Activated T-helper 2 cell treated with anti-CD3 and anti-CD28 coated beads, Interferon-gamma antibody, Interleukin-2, Interleukin-4, amounts not matched to agents 10 μg/mL and 5 μg/mL and 100 μg/mL, durations not matched to agents 14 hours and 24 hours and 36 hours (primary cell): ENCODE data around the gene MAML3. TPM values are rescaled to one million over a fixed set of nuclear protein-coding genes. Genes with fewer than 3 reads are reported as not detected.
A peak's percentile ranks its signal among the peaks of the same experiment; 100 is the strongest.
"Not testable (repeated sequence)": the region's sequence is repeated elsewhere in the genome, so short reads cannot be mapped to it uniquely, and the experiment has no call there.

Experiments used
- DNase-seq: peaks from one replicate; pipeline ENCODE4 v3.0.0; 2021; ENCODE audit warnings: low spot score
- H3K27ac Mint-ChIP-seq: one replicate; pipeline ENCODE4 v1.8.0; 2021; ENCODE audit warnings: mixed read lengths
- H3K27me3 Mint-ChIP-seq: one replicate; pipeline ENCODE4 v1.8.0; 2021; ENCODE audit warnings: low read depth, mixed read lengths
- H3K36me3 Mint-ChIP-seq: one replicate; pipeline ENCODE4 v1.8.0; 2021; ENCODE audit warnings: low read depth, mixed read lengths
- H3K4me1 Mint-ChIP-seq: one replicate; pipeline ENCODE4 v1.8.0; 2021; ENCODE audit warnings: low read depth, mixed read lengths
- H3K4me3 Mint-ChIP-seq: one replicate; pipeline ENCODE4 v1.8.0; 2021; ENCODE audit warnings: low read depth, mild to moderate bottlenecking, moderate library complexity, mixed read lengths
- H3K9me3 Mint-ChIP-seq: one replicate; pipeline ENCODE4 v1.8.0; 2021; ENCODE audit warnings: mixed read lengths
- intact Hi-C: fragments of 100-400 bp; cut with micrococcal nuclease; formaldehyde crosslinking; loops from one replicate; pipeline ENCODE4 v1.15.1; 2023
- total RNA-seq: library from RNA; stranded (reverse); gene quantifications from 2 replicates; pipeline ENCODE4 v1.2.3, GENCODE V29; 2022

Gene MAML3
- total RNA-seq, 1 donor from 2014 or later, result 3.3 TPM

DNA sequence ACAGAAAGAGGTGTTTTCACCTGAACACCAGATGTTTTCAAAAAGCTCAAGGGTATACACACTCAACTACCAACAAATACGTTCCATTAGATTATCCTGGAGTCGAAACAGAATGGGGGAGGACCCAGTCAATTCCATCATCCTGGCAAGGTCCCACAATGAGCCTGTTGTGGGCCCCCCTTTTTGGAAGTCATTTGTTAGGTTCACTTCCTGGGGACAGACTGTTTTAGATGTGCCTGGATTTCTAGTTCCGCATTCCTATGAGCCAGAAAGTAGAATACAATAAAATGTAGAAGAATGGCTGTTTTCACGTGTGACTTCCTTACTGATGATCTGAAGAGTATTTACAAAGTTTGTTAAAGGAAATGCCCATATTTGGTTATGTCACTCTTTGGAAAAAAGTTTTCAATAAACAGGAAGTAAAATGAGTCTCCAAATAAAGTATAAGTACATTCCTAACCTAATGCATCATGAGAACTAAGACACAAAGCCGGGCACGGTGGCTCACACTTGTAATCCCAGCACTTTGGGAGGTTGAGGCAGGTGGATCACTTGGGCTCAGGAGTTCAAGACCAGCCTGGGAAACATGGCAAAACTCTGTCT, 192.5 kb downstream of the MAML3 start:
- Mint-ChIP-seq H3K36me3 (no peaks in the 10 kb centered on the region), H3K27me3 (peaks cover 62% of the 10 kb centered on the region), H3K9me3 (no peaks in the 10 kb centered on the region), H3K4me1 (no peaks in the 10 kb centered on the region), H3K27ac (no peak overlapping the region), H3K4me3 (no peak overlapping the region)
- intact Hi-C loops, result no loop called here
- DNase-seq, result no peak

DNA sequence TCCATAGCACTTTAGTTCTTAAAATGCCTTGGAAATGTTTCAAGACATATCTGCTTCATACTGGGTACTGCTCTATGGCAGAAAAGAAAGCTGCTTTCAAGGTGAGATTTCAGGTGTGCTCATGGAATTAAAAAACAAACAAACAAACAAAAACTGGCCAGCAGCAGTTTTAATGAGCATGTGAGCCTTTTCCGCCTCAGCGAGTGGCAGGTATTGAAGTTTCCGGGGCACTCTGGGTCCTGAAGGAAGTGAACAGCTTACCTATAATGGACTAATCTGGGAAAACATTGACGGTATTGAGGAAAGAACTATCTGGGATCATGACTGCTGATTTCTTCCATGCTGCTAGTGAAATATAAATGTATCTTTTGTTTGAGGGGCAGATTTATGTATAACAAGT, 194.6 kb downstream of the MAML3 start:
- no peaks in the 10 kb centered on the region for H3K36me3 Mint-ChIP-seq
- peaks cover 64% of the 10 kb centered on the region for H3K27me3 Mint-ChIP-seq
- DNase-seq, result no peak
- no peaks in the 10 kb centered on the region for H3K9me3 Mint-ChIP-seq
- H3K27ac Mint-ChIP-seq, result no peak overlapping the region
- H3K4me1 Mint-ChIP-seq, result no peaks in the 10 kb centered on the region
- intact Hi-C loops, result no loop called here
- H3K4me3 Mint-ChIP-seq, result no peak overlapping the region

DNA sequence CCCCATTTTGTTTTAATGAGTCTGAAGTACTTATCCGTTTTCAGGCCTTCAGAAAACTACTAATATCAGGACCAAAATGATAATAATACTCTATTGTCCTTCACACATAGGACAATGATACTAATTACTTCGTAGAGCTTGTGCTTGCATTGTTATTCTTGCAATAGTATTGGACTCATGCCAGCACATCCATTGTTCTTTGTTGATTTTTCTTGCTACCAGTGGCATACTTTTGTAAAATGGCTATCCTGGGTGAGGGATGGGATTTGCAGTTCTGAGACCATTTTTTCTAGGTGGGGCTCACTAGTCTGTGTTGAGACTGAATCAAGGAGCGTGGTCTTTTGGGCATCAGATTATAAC, 195.3 kb downstream of the MAML3 start:
- Mint-ChIP-seq H3K36me3 (no peaks in the 10 kb centered on the region), H3K27ac (no peak overlapping the region), H3K27me3 (peaks cover 62% of the 10 kb centered on the region), H3K4me1 (no peaks in the 10 kb centered on the region), H3K9me3 (no peaks in the 10 kb centered on the region), H3K4me3 (no peak overlapping the region)
- no peak for DNase-seq
- intact Hi-C loops, result no loop called here

DNA sequence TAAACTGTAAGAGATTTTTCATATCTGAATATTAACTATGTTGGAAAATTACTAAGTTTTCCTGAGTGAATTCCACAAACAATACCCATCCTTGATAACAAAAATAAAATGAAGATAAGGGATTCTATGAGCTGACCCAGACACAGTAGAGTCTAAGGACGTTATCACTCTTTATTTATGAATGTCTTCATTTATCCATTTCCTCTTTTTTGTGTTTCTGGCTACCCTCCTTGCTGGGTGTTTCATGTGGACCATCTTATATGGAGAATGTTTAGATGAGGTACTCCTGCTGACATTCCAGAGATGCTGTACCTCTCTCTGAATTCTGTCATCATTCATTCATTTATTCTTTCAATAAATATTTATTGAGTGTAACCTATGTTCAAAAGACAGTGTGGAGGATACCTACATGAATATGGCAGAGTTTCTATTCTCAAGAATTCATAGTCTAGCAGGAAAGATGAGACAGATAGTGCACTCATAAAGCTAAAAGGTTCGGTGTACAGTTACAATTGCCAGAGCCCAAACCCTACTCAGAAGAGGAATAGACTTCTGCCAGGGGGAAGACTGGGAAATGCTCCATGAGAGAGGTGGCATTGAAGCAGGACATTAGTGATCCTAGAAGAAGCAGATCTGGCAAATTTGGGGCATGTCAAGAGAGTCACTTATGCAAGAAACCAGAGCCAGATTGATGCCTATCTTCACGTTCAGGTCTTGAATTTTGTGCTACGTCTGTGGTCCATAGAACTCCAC, 195.8 kb downstream of the MAML3 start:
- Mint-ChIP-seq H3K4me3 (no peak overlapping the region), H3K27ac (no peak overlapping the region), H3K27me3 (peaks cover 61% of the 10 kb centered on the region), H3K36me3 (no peaks in the 10 kb centered on the region), H3K4me1 (no peaks in the 10 kb centered on the region), H3K9me3 (no peaks in the 10 kb centered on the region)
- intact Hi-C loops, result no loop called here
- DNase-seq, result no peak

DNA sequence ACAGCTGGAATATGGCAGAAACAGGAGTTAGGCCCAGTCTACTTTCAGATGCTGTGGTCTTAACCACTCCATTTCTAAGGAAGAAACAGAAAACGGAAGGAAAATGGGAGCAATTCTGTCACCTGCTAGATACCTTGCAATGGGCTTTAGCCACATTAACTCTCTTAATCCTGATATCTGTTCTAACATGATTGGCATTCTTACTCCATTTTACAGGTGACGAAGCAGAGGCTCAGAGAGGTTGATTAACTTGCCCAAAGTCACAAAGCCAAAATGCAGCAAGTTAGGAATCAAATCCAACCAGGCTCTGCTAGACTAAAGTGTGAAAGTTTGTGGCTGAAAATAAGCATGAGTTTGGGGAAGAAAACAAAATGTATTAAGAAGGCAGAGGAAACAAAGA, 196.9 kb downstream of the MAML3 start:
- no peak for DNase-seq
- intact Hi-C loops, result no loop called here
- Mint-ChIP-seq H3K27ac (no peak overlapping the region), H3K4me3 (no peak overlapping the region), H3K36me3 (no peaks in the 10 kb centered on the region), H3K27me3 (peaks cover 53% of the 10 kb centered on the region), H3K4me1 (peaks cover 1% of the 10 kb centered on the region), H3K9me3 (no peaks in the 10 kb centered on the region)

DNA sequence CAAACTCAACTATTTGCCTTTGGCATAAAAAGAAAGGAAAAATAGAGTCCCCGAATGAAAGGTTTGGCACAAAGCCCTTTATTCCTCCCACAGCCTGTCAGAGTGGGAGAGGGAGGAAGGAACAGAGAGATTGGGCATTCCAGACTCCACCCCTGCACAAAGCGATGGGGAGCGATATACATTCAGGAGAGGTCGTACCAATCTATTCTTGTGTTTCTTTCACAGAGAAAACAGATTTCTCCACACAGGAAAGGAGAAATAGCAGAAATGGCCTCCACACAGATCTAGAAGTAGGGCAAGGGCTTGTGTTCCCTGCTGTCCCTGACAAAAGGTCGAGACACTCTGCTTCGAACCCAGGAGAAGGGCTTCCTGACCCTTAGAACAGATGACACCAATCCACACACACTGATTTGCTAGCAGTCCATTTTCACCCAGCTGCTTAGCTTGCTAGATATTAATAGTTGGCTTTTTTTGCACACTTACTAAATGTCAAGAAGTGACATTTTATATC, 197.4 kb downstream of the MAML3 start:
- Mint-ChIP-seq H3K4me1 (peaks cover 2% of the 10 kb centered on the region), H3K9me3 (no peaks in the 10 kb centered on the region), H3K27me3 (peaks cover 52% of the 10 kb centered on the region), H3K36me3 (no peaks in the 10 kb centered on the region), H3K4me3 (no peak overlapping the region), H3K27ac (no peak overlapping the region)
- intact Hi-C loops, result no loop called here
- no peak for DNase-seq

DNA sequence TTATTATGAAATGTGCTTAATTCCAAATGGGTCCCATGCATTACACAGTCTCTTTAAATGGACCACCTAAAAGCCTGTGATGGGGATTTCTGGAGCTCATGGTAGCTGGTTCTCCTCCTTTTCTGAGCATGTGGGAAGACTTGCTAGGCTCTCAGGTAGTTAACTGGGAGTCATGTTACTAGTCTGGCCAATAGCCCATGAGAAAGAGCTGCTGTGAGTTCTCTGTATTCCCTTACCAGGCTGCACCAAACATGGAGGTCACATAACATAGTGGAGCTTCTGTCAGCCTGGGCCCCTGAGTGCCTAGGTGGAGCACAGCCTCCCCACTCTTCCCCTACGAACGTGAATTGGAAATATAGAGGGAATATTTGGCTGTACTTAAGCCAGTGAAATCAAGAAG, 198.4 kb downstream of the MAML3 start:
- H3K4me1 Mint-ChIP-seq, result peaks cover 12% of the 10 kb centered on the region
- intact Hi-C loops, result no loop called here
- no peak overlapping the region for H3K4me3 Mint-ChIP-seq
- H3K36me3 Mint-ChIP-seq, result no peaks in the 10 kb centered on the region
- no peak overlapping the region for H3K27ac Mint-ChIP-seq
- H3K27me3 Mint-ChIP-seq, result peaks cover 45% of the 10 kb centered on the region
- no peak for DNase-seq
- no peaks in the 10 kb centered on the region for H3K9me3 Mint-ChIP-seq

DNA sequence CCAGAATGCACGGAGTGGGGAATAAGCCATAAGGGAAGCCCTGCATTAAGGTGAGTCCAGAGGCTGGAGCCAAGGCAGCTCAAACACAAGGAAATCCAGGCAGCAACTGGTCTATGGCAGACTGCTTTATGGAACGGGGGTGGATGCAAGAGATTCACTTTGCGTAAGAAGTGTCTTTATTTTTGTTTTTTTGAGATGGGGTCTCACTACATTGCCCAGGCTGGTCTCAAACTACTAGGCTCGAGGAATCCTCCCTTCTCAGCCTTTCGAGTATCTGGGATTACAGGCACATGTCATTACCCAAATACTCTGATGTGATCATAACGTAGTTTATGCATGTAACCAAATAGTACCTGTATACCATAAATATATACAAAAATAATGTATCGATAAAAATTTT, 199.5 kb downstream of the MAML3 start:
- intact Hi-C loops, result loop anchor here (5.0 kb wide), 3 partner anchors 98 to 298 kb away; no protein-coding TSS in a partner anchor
- DNase-seq, result no peak
- Mint-ChIP-seq H3K4me3 (no peak overlapping the region), H3K36me3 (no peaks in the 10 kb centered on the region), H3K4me1 (peaks cover 18% of the 10 kb centered on the region), H3K27me3 (peaks cover 35% of the 10 kb centered on the region), H3K9me3 (peaks cover 4% of the 10 kb centered on the region), H3K27ac (no peak overlapping the region)

DNA sequence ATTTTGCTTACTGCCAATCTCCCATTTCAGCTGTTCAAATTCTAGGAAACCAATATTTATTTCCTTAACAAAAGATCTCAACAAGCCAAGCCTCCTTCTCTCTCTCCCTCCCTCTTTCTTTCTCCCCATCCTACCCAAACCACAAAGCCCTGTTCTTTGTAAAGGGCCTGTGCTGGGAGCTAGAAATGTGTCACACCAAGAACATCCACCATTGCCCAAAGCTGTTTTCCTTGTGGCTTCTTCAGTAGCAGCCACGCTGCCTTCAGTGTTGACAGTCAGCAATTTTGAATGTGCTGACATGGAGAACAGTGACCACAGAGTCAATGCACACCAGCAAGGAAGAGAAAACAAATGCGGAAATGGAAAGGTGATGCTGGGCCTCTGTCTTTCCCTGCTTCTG, 203.0 kb downstream of the MAML3 start:
- Mint-ChIP-seq H3K9me3 (peaks cover 4% of the 10 kb centered on the region), H3K36me3 (no peaks in the 10 kb centered on the region), H3K27me3 (peaks cover 14% of the 10 kb centered on the region), H3K4me3 (peak overlapping the region; percentile 40), H3K27ac (peak overlapping the region; percentile 83), H3K4me1 (peaks cover 27% of the 10 kb centered on the region)
- intact Hi-C loops, result loop anchor here (2.0 to 5.0 kb wide), 7 partner anchors 28 to 301 kb away; no protein-coding TSS in a partner anchor
- peak; percentile 27 for DNase-seq

DNA sequence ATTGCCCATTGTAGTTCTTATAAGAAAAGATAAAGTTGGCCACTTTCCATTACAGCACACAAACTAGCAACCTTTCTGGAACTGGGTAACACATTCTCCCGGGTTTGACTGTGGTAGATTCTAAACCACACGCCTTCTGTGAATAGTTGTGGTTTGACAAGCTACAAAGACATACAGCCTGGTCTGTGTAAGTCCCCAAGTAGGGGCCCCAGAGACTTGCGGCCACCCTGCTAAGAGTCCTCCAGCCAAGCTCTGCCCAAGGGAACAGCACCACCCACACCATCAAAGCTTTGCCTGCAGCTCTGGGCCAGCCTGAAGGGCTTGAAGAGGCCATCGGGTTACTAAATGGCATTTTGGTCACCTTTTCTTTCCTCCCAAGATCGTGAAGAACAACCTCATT, 203.4 kb downstream of the MAML3 start:
- intact Hi-C loops, result loop anchor here (1.0 to 5.0 kb wide), 10 partner anchors 28 to 302 kb away; no protein-coding TSS in a partner anchor
- peak; percentile 43 for DNase-seq
- H3K9me3 Mint-ChIP-seq, result peaks cover 4% of the 10 kb centered on the region
- H3K27ac Mint-ChIP-seq, result peak overlapping the region; percentile 83
- no peaks in the 10 kb centered on the region for H3K36me3 Mint-ChIP-seq
- peak overlapping the region; percentile 40 for H3K4me3 Mint-ChIP-seq
- peaks cover 9% of the 10 kb centered on the region for H3K27me3 Mint-ChIP-seq
- peaks cover 27% of the 10 kb centered on the region for H3K4me1 Mint-ChIP-seq

DNA sequence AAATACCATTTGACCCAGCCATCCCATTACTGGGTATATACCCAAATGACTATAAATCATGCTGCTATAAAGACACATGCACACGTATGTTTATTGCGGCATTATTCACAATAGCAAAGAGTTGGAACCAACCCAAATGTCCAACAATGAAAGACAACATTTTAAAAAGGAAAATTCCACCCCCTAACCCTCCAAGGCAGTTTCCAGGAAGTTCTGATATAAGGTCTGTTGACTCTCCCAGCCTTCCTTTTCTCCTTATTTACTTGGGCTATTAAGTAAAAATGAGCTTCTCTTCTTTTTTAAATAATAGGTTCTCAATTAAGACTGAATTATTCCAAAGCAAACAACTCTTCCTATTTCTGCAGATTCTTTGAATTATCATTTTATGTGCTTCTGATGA, 209.1 kb downstream of the MAML3 start:
- DNase-seq, H3K27ac Mint-ChIP-seq, H3K9me3 Mint-ChIP-seq, intact Hi-C loops, H3K27me3 Mint-ChIP-seq, H3K4me3 Mint-ChIP-seq, H3K36me3 Mint-ChIP-seq: not testable (repeated sequence)
- H3K4me1 Mint-ChIP-seq, result peaks cover 10% of the 10 kb centered on the region

DNA sequence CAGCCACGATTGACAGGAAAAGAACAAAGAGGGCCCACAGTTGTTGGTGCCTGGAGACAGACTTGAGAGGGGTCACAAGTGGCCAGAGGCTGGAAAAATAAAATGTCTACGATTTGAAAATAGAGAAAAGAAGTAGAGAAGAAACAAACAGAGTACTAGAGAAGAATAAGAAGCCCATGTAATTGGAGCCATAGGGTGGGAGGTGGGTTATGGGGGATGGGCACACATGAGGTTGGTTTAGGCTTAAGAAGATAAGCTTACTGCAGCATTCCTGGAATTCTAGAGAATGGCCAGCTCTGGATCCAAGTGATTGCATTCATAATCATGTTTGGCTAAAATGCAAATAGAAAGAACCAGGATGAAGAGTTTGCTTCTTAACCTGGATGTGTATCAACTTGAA, 210.7 kb downstream of the MAML3 start:
- Mint-ChIP-seq H3K4me1 (peaks cover 8% of the 10 kb centered on the region), H3K9me3 (no peaks in the 10 kb centered on the region), H3K36me3 (no peaks in the 10 kb centered on the region), H3K4me3 (no peak overlapping the region), H3K27ac (no peak overlapping the region), H3K27me3 (peaks cover 5% of the 10 kb centered on the region)
- no peak for DNase-seq
- intact Hi-C loops, result no loop called here

DNA sequence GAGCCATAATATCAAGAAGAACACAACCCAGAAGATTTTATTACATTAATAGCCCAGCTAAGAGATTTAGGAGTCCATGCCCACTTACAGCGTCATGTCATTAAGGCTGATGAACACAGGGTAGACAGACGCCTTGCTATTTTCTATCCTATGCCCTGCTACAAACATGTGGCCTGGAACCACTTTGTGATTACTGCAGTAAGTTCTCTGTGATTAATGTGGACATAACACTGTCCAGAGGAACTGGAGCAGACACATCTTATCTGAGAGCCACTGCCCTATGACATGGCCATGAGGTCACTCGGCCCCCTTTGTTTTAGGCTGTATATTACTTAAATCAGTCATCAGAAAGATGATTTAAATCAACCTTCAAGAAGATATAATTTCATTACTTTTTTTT, 211.7 kb downstream of the MAML3 start:
- DNase-seq, result no peak
- H3K27ac Mint-ChIP-seq, result no peak overlapping the region
- peaks cover 7% of the 10 kb centered on the region for H3K4me1 Mint-ChIP-seq
- intact Hi-C loops, result no loop called here
- H3K36me3 Mint-ChIP-seq, result no peaks in the 10 kb centered on the region
- H3K9me3 Mint-ChIP-seq, result no peaks in the 10 kb centered on the region
- no peak overlapping the region for H3K4me3 Mint-ChIP-seq
- peaks cover 7% of the 10 kb centered on the region for H3K27me3 Mint-ChIP-seq
